Measurements from ENCODE around the gene C2orf66.

Gene C2orf66

GRCh38 chr2:196758474-196759377 is 50.4 kb downstream of the C2orf66 start:
- DNase-seq, result no peak
